Body of pancreas (tissue), 4 donors: ENCODE measurements around the gene CSMD2.

Experiments used
- CTCF ChIP-seq, 7 experiments: fragments of 450-650 bp in 4 of 7; fragments of 200-600 bp in 3 of 7; sonication (generic) in 3 of 7; IDR thresholded peaks; one replicate each; pipeline ENCODE4 v1.5.1; 2016 to 2019; ENCODE audit warnings: antibody characterized with exemption in 7 of 7
- POLR2A ChIP-seq, 3 donors: fragments of 450-650 bp; IDR thresholded peaks; one replicate each; pipeline ENCODE4 v1.6.1; 2016; ENCODE audit warnings: antibody characterized with exemption in 3 of 3, mild to moderate bottlenecking in 2 of 3

DNA sequence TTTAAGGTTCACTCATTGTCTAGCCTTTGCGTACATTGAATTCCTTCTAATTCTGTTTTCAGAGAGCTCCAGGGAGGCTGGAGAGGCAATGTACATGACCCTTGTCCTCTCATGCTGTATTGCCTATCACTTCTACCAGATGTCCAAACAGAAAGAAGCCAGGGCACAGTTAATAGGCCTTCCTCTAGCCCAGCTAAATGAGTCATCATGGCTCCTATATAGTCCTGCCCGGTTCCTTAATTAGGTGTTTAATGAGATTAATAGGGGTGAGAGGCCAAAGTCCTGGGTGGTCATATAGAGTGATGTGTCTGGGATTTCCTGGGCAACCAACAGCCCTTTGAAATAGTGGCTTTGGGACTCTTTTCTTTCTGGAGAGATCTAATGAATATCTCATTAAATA, 616.3 kb downstream of the CSMD2 start:
- no peak for TF ChIP-seq POLR2A (IDR thresholded peaks at IDR 0.05)
- no peak for TF ChIP-seq CTCF (IDR thresholded peaks at IDR 0.05)
